ENCODE data around the gene CFAP210. TPM values are rescaled to one million over a fixed set of nuclear protein-coding genes. Genes with fewer than 3 reads are reported as not detected.
A peak's percentile ranks its signal among the peaks of the same experiment; 100 is the strongest.

Gene CFAP210
- total RNA-seq, 1 experiment from 2014 or later = 0.20 TPM

DNA sequence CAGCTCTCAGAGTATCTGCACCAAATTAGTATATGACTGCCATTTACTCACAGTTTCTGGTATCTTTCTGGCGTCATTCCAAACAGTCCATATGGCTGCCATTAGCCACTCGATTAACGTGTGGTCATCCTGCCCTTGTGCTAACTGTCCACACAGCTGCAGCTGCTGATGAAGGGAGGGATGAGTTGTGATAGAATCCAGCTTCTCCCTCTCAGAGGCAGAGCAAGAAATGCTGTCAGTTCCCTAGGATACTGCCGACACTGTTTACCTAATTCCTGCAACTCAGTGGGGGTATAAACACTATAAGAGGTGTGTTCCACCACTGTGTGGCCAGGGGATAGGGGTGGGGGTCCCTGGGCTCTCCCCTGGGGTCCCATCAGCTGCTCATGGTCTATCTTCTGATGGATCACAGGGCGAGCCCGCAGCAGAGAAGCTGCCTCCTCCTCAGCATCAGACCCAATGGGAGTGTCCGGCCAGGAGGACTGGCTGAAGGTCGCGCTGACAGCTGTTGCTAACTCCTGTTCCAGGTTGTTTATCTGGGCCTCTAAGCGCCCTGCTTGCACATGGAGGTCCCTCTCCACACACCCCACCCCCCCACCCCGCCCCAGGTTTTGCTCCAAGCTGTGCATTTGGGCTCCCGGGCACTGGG is 22.2 kb upstream of the CFAP210 start (continued):
- no peak for TF ChIP-seq ETV6 (CRISPR knock-in tag; IDR thresholded peaks at IDR 0.05)
- TF ChIP-seq, protein P1, sequence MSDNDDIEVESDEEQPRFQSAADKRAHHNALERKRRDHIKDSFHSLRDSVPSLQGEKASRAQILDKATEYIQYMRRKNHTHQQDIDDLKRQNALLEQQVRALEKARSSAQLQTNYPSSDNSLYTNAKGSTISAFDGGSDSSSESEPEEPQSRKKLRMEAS (CRISPR knock-in tag; IDR thresholded peaks at IDR 0.05) = no peak

DNA sequence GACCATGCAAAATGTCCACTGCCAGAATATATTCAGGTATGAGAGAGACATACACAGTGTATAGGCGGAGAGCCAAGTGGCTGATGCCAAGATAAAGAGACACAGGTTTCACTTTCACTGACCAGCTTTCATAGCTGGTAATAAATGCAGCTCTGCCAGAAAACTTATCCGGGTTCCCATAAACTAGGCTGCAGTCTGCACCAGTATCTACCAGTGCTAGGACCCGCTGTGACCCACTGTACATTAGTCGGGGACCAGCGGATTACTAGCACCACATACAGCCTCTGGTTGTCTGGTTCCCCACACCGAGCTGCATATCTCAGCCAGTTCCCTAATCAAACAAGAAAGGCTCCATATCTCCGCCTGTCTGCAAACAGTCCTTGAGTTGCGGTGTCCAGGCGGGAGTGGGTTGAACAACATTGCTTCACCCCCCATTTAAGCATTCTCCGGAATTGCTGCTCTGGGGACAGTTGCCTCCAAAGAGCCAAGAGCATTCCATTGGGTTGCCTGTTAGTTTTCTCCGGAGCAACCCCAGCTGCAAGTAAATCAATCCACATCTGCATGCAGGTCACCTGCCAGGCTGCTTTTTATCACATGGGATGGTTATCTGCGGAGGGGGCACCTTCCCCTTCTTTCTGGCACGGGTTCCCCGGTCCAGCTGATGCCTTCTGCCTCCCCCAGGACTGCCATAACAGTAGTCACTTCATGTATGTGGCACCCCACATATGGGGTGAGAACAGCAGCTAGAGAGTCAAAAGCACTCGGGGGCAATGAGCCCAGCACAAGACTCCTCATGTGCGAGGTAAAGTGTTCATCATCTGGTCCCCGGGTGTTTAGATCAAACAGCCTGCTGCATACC is 21.4 kb upstream of the CFAP210 start:
- H3K4me3 Mint-ChIP-seq = no peak overlapping the region
- no peak for TF ChIP-seq GRHL2 (CRISPR knock-in tag; IDR thresholded peaks at IDR 0.05; ENCODE audit: insufficient replicate concordance, severe bottlenecking)
- TF ChIP-seq ELF4 (CRISPR knock-in tag; IDR thresholded peaks at IDR 0.05; ENCODE audit: low read depth) = no peak
- TF ChIP-seq GABPB1 (CRISPR knock-in tag; IDR thresholded peaks at IDR 0.05) = peak; percentile 41; the same call in 1 of the 2 replicates
- no peak for TF ChIP-seq TP53 (CRISPR knock-in tag; IDR thresholded peaks at IDR 0.05)
- DNase-seq (ENCODE audit: low spot score) (no peak), ATAC-seq (peak; percentile 20; the same call in 1 of the 2 replicates)
- H3K36me3 Mint-ChIP-seq = no peaks in the 10 kb centered on the region
- no peaks in the 10 kb centered on the region for H3K27me3 Mint-ChIP-seq (ENCODE audit: low read depth)
- peaks cover 20% of the 10 kb centered on the region for H3K4me1 Mint-ChIP-seq
- H3K9me3 Mint-ChIP-seq = no peaks in the 10 kb centered on the region
- ChIA-PET POLR2A (no interaction called here), CTCF (interaction anchor here (1.7 kb wide), 1 partner anchor 109 kb away, joined by 3 read pairs; the partner anchor contains the start of gene METTL5)
- H3K27ac Mint-ChIP-seq = no peak overlapping the region

DNA sequence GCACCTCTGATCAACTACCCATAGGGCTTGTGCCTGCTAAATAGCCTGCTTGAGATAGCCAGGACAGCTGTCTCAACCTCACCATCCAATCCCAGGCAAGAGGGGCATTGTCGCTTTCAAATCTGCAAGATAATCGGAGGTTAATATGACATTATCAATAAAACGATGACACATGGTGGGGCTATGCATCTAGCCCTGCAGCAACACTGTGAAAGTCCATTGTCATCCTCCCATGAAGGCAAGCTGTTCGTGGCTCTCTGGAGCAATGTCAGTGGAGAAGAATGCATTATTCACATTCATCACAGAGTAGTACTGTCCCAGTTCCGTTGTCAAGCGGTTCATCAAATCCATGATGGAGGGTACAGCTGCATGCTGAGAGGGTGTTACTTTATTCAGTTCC is 20.5 kb upstream of the CFAP210 start:
- ATAC-seq (no peak), DNase-seq (ENCODE audit: low spot score) (no peak)
- POLR2A ChIA-PET = no interaction called here
- CTCF ChIA-PET = interaction anchor here (1.7 kb wide), 1 partner anchor 110 kb away, joined by 3 read pairs; the partner anchor contains the start of gene METTL5
- Mint-ChIP-seq H3K27me3 (ENCODE audit: low read depth) (no peaks in the 10 kb centered on the region), H3K36me3 (no peaks in the 10 kb centered on the region), H3K4me1 (peaks cover 20% of the 10 kb centered on the region), H3K4me3 (no peak overlapping the region), H3K27ac (no peak overlapping the region), H3K9me3 (no peaks in the 10 kb centered on the region)
- TF ChIP-seq RORB (CRISPR knock-in tag; IDR thresholded peaks at IDR 0.05) (no peak), SMAD3 (CRISPR knock-in tag; IDR thresholded peaks at IDR 0.05; ENCODE audit: borderline replicate concordance) (no peak), ZBTB21 (CRISPR knock-in tag; IDR thresholded peaks at IDR 0.05; ENCODE audit: borderline replicate concordance) (no peak)
- TF ChIP-seq, protein P2, sequence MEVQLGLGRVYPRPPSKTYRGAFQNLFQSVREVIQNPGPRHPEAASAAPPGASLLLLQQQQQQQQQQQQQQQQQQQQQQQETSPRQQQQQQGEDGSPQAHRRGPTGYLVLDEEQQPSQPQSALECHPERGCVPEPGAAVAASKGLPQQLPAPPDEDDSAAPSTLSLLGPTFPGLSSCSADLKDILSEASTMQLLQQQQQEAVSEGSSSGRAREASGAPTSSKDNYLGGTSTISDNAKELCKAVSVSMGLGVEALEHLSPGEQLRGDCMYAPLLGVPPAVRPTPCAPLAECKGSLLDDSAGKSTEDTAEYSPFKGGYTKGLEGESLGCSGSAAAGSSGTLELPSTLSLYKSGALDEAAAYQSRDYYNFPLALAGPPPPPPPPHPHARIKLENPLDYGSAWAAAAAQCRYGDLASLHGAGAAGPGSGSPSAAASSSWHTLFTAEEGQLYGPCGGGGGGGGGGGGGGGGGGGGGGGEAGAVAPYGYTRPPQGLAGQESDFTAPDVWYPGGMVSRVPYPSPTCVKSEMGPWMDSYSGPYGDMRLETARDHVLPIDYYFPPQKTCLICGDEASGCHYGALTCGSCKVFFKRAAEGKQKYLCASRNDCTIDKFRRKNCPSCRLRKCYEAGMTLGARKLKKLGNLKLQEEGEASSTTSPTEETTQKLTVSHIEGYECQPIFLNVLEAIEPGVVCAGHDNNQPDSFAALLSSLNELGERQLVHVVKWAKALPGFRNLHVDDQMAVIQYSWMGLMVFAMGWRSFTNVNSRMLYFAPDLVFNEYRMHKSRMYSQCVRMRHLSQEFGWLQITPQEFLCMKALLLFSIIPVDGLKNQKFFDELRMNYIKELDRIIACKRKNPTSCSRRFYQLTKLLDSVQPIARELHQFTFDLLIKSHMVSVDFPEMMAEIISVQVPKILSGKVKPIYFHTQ (CRISPR knock-in tag; IDR thresholded peaks at IDR 0.05) = no peak
- TF ChIP-seq, protein P3, sequence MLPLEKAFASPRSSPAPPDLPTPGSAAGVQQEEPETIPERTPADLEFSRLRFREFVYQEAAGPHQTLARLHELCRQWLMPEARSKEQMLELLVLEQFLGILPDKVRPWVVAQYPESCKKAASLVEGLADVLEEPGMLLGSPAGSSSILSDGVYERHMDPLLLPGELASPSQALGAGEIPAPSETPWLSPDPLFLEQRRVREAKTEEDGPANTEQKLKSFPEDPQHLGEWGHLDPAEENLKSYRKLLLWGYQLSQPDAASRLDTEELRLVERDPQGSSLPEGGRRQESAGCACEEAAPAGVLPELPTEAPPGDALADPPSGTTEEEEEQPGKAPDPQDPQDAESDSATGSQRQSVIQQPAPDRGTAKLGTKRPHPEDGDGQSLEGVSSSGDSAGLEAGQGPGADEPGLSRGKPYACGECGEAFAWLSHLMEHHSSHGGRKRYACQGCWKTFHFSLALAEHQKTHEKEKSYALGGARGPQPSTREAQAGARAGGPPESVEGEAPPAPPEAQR (CRISPR knock-in tag; IDR thresholded peaks at IDR 0.05) = no peak
- TF ChIP-seq, protein P1 (CRISPR knock-in tag; IDR thresholded peaks at IDR 0.05) = no peak

DNA sequence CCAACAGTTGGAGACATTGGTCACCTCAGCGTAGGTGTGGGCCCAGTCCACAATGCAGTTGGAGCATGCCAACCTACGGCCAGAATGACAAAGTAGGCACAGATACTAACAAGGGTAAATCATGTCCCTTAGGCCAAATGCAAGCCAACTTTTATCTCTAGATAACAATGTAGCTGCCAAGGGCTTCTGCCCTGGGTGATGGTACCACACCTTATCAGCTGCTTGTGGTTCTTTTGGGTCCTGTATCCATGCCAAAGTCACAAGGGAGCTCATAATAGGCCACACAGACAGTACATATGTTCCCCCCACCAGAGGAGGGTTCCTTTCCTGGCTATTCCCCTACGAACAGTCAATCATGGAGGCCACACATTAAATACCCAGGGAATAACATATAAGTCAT is 19.1 kb upstream of the CFAP210 start:
- CTCF ChIA-PET = interaction anchor here (0.6 kb wide), 1 partner anchor 261 kb away, joined by 7 read pairs; no protein-coding TSS in a partner anchor
- DNase-seq (ENCODE audit: low spot score) (no peak), ATAC-seq (no peak)
- H3K27me3 Mint-ChIP-seq (ENCODE audit: low read depth) = no peaks in the 10 kb centered on the region
- TF ChIP-seq, protein P2 (CRISPR knock-in tag; IDR thresholded peaks at IDR 0.05) = no peak
- no peak for TF ChIP-seq TEAD4 (CRISPR knock-in tag; IDR thresholded peaks at IDR 0.05)
- no peak for TF ChIP-seq ESRRA (CRISPR knock-in tag; IDR thresholded peaks at IDR 0.05; ENCODE audit: borderline replicate concordance)
- TF ChIP-seq TEAD1 (CRISPR knock-in tag; IDR thresholded peaks at IDR 0.05) = no peak
- no peak for TF ChIP-seq ZNF671 (CRISPR knock-in tag; IDR thresholded peaks at IDR 0.05)
- no peak for TF ChIP-seq ZNF317 (CRISPR knock-in tag; IDR thresholded peaks at IDR 0.05; ENCODE audit: borderline replicate concordance, low read depth)
- H3K4me1 Mint-ChIP-seq = peaks cover 20% of the 10 kb centered on the region
- no peak overlapping the region for H3K4me3 Mint-ChIP-seq
- no peaks in the 10 kb centered on the region for H3K9me3 Mint-ChIP-seq
- no peak overlapping the region for H3K27ac Mint-ChIP-seq
- H3K36me3 Mint-ChIP-seq = no peaks in the 10 kb centered on the region
- POLR2A ChIA-PET = no interaction called here
